ENCODE data around the gene SHC2.

The SHC2 gene

DNA sequence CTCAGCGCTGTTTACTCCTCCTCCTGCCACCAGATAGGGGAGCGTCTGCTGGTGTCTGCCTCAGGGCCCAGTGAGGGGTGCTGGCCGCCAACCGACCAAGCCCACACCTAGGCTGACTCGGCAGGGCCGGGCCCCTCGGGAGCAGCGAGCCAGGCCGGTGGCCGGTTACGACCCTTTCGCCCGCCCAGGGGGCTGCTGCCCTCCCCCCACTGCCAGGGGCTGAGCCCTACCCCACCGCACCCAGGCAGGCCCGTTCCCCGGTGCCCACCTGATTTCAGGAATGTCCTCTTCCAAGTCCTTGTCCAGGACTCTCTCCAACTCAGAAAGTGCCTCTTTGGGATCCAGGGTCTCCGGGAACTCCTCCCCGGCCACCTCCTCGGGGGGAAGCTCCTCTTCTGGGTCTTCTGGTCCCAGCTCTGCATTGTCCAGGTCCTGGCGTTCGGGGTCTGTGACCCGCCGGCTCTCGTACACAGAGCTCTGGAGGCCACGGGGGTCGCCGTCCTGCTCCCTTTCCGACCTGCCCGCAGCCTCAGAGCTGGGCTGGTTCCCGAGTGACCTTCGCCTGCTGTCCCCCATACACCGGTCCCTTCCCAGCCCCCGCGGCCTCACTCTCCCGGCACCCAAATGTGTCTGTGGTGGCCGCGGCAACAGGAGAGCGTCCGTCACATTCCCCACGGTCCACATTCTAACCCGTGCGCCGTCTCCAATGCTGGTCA, 85.3 kb downstream of the SHC2 start:
- Mint-ChIP-seq H3K4me3 (no peak overlapping the region), H3K4me1 (ENCODE audit: low read depth) (no peaks in the 10 kb centered on the region), H3K27me3 (peaks cover 20% of the 10 kb centered on the region), H3K9me3 (no peaks in the 10 kb centered on the region), H3K27ac (no peak overlapping the region), H3K36me3 (ENCODE audit: low read depth) (no peaks in the 10 kb centered on the region)
- intact Hi-C loops (cut with micrococcal nuclease) = no loop called here

DNA sequence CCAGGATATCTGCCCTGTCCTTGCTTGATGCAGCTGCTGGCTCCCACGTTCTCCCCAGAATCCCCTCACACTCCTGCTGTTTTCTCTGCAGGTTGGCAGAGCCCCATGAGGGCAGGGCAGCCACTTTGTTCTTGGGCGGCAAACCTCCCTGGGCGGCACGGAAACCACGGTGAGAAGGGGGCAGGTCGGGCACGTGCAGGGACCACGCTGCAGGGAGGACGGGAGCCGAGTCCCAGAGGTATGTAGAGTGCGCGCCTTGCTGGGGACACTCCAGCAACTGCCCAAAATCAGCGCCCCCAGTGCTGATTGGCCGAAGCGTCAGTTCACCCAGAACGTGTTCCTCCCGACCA, 86.0 kb downstream of the SHC2 start:
- Mint-ChIP-seq H3K9me3 (no peaks in the 10 kb centered on the region), H3K4me1 (ENCODE audit: low read depth) (no peaks in the 10 kb centered on the region), H3K27me3 (peaks cover 18% of the 10 kb centered on the region), H3K27ac (no peak overlapping the region), H3K36me3 (ENCODE audit: low read depth) (no peaks in the 10 kb centered on the region), H3K4me3 (no peak overlapping the region)
- intact Hi-C loops (cut with micrococcal nuclease) = no loop called here

DNA sequence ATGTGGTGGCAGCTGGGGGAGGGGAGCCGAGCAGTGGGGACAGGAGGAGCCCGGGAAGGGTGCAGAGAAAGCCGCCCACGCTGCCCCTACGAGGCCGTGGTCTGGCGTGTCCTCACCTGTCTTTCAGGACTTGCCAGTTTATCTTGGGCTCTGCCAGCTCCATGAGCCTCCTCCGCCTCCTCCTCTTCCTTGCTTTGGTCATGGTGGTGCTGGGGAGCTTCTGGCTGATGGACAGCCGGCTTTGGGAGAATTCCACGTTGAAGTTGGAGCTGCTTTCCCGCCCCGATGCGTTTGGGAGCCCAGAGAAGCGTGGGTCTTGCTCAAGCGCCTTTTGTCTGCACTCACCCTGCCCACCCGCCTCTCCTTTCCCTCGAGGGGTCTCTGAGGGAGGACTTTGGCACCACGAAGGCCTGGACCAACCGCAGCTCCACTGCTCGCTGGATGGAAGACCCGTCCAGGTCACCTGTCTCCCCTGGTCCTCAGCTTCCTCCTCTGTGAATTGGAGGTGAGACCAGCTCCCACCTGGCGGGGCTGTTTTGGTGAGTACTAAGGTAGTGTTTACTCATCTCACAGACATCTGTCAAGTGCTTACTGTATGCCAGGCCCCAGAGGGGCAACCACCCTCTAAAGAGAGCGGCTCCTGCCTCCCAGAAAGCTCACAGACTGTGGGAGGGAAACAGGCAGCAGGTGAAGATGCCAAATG, 86.5 kb downstream of the SHC2 start:
- Mint-ChIP-seq H3K4me3 (no peak overlapping the region), H3K36me3 (ENCODE audit: low read depth) (no peaks in the 10 kb centered on the region), H3K9me3 (no peaks in the 10 kb centered on the region), H3K27me3 (peaks cover 19% of the 10 kb centered on the region), H3K27ac (no peak overlapping the region), H3K4me1 (ENCODE audit: low read depth) (no peaks in the 10 kb centered on the region)
- intact Hi-C loops (cut with micrococcal nuclease) = no loop called here

DNA sequence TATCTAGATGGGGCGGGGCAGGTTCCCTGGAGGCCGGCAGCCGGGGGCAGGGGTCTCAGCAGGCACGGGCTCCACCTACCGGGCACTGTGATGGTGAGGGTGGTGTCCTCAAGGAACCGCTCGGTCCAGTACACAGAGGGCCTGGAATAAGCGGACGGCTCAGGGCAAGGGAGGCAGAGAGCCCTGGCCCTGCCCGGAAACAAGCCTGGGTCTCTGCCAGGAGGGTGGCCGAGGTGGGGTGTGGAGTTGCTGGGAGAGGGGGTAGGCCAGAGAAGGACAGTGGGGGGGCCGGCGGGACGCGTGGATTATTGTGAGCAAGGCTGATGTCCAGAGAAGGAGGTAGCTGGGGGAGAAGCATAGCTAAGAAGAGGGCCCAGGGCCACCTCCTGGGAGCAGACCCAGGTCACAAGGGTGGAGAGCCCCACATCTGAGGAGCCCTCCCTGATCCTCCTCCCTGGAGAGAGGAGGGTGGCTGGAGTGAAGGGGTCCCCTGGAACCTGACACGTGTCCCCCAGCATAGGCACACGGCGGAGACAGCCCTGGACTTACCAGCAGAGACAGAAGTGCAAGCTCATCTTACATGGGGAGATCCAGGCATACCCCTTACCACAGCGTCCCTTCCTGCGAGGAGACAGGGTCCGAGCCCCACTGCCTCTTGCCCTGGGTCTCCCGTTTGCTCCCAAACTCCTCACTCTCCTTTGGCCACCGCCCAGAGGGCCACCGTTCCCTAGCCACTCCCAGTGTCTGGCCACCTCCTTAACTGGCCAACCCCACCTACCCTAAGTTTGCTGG, 87.2 kb downstream of the SHC2 start:
- Mint-ChIP-seq H3K27me3 (peaks cover 22% of the 10 kb centered on the region), H3K4me3 (no peak overlapping the region), H3K36me3 (ENCODE audit: low read depth) (no peaks in the 10 kb centered on the region), H3K27ac (no peak overlapping the region), H3K4me1 (ENCODE audit: low read depth) (no peaks in the 10 kb centered on the region), H3K9me3 (no peaks in the 10 kb centered on the region)
- intact Hi-C loops (cut with micrococcal nuclease) = no loop called here

DNA sequence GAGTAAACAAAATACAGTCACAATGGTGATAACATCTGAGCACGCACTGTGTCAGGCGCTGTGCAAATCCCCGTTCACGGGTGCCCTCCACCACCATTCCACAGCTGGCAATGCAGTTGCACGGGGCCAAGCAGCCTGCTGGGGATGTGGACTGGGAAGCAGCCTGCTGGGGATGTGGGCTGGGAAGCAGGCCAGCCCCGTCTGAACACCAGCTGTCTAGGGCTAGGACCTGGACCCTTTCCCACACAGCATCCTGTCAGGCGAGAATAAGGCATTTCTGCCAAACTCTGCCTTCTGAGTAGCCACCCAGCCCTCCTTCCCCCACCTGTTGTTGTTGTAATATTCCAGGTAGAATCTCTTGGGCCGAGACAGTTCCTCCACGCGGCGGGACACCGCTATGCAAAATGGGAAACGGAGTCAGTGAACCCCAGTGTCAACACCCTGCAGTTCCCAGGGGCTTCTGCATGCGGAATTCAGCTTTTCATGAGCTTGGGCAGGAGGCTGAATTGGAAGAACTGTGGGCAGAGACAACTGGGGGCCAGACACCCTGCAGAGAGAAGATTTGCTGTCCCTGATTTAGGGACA, 88.4 kb downstream of the SHC2 start:
- no peaks in the 10 kb centered on the region for H3K4me1 Mint-ChIP-seq (ENCODE audit: low read depth)
- H3K27me3 Mint-ChIP-seq = peaks cover 27% of the 10 kb centered on the region
- no peak overlapping the region for H3K27ac Mint-ChIP-seq
- intact Hi-C loops (cut with micrococcal nuclease) = no loop called here
- H3K9me3 Mint-ChIP-seq = no peaks in the 10 kb centered on the region
- no peaks in the 10 kb centered on the region for H3K36me3 Mint-ChIP-seq (ENCODE audit: low read depth)
- no peak overlapping the region for H3K4me3 Mint-ChIP-seq

DNA sequence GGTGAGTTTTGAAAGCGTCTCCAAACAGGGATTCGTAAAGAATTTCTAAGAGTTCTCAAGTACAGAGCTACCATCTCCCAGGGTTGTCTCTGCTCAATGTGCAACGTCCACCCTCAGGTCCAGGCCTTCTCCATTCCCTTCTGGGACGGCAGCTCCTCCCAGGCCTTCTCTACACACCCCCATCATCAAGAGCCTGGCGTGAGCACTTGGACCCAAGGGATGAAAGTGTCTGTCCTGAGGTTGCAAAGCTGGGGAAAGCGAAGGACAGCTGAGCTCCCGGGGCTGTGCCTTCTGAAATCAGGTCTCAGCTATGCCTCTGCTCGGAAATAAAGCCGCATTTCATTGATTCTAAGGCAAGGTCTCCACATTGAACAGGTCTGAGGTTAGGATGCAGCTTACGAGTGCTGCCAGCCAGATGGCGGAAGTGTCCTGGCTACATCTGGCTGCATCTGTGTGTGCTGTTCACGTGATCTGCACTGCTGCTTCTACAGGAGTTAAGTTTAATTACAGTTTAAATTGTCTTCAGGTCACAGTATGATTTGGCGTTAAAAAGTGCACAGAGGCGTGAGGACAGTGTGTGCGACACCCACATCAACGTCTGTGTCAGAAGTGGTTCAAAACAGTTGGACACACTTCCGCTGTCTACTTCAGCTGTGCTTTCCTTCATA, 89.2 kb downstream of the SHC2 start:
- no peaks in the 10 kb centered on the region for H3K4me1 Mint-ChIP-seq (ENCODE audit: low read depth)
- H3K4me3 Mint-ChIP-seq = no peak overlapping the region
- H3K9me3 Mint-ChIP-seq = no peaks in the 10 kb centered on the region
- peaks cover 32% of the 10 kb centered on the region for H3K27me3 Mint-ChIP-seq
- H3K36me3 Mint-ChIP-seq (ENCODE audit: low read depth) = no peaks in the 10 kb centered on the region
- no peak overlapping the region for H3K27ac Mint-ChIP-seq
- intact Hi-C loops (cut with micrococcal nuclease) = no loop called here

DNA sequence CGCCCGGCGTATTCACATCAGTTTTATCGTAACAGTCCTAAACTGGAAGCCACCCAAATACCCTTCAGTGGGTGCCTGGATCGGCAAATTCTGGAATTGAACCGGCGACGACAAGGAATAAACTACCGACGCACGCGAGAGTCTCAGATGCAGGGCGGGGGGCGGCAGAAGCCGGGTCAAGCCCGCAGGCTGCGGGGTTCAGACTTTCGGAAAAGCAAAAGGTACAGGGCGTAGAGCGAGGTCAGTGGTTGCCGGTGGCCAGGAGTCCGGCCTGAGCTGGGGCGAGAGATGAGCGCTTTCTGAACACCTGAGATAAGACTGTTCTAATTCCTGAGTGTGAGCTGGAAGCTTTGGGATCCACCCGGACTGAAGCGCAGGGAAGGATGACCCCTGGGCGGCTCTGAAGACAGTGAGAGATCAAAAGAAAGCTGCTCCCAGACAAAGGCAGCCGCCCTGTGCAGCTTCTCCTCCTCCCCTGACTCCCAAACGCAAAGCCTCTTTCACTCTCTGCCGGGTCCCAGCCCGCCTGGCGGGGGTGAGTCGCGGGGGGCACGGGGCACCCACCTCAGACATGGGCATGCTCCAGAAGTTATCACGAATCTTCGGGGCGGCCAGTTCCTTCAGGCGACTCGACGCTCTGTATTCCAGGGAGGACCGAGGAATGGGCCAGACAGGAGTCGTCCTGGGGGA, 90.0 kb downstream of the SHC2 start:
- H3K36me3 Mint-ChIP-seq (ENCODE audit: low read depth) = no peaks in the 10 kb centered on the region
- no peak overlapping the region for H3K27ac Mint-ChIP-seq
- intact Hi-C loops (cut with micrococcal nuclease) = no loop called here
- H3K4me1 Mint-ChIP-seq (ENCODE audit: low read depth) = no peaks in the 10 kb centered on the region
- H3K9me3 Mint-ChIP-seq = no peaks in the 10 kb centered on the region
- H3K27me3 Mint-ChIP-seq = peaks cover 29% of the 10 kb centered on the region
- no peak overlapping the region for H3K4me3 Mint-ChIP-seq

DNA sequence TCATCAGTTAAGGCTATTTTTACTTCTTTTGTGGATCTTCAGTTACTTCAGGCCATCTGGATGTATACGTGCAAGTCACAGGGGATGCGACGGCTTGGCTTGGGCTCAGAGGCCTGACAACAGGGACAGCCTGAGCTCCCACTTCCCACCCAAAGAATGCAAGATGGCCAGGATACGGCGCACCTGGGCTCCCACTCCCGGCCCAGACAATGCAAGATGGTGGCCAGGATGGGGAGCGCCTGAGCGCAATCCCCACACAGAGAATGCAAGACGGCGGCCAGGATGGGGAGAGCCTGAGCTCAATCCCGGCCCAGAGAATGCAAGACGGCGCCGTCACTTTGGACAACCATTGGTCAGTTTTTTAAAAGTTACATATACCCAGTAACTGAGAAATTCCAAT, 91.0 kb downstream of the SHC2 start:
- Mint-ChIP-seq H3K9me3 (no peaks in the 10 kb centered on the region), H3K27me3 (peaks cover 36% of the 10 kb centered on the region), H3K4me1 (ENCODE audit: low read depth) (no peaks in the 10 kb centered on the region), H3K27ac (no peak overlapping the region), H3K36me3 (ENCODE audit: low read depth) (no peaks in the 10 kb centered on the region), H3K4me3 (no peak overlapping the region)
- intact Hi-C loops (cut with micrococcal nuclease) = no loop called here

DNA sequence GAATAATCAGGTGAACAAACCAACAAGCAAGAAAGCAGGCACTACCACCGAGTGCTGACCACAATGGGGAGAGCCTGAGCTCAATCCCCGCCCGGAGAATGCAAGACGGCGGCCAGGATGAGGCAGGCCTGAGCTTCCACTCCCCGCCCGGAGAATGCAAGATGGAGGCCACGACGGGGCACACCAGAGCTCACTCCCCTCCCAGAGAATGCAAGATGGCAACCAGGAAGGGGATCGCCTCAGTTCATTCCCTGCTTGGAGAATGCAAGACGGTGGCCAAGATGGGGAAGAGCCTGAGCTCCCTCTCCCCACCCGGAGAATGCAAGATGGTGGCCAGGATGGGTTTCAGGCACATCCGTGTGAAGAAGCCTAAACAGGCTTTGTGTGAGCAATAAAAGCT, 91.6 kb downstream of the SHC2 start:
- no peaks in the 10 kb centered on the region for H3K9me3 Mint-ChIP-seq
- no peak overlapping the region for H3K4me3 Mint-ChIP-seq
- H3K27ac Mint-ChIP-seq = no peak overlapping the region
- no peaks in the 10 kb centered on the region for H3K4me1 Mint-ChIP-seq (ENCODE audit: low read depth)
- H3K27me3 Mint-ChIP-seq = peaks cover 38% of the 10 kb centered on the region
- H3K36me3 Mint-ChIP-seq (ENCODE audit: low read depth) = no peaks in the 10 kb centered on the region
- intact Hi-C loops (cut with micrococcal nuclease) = no loop called here

DNA sequence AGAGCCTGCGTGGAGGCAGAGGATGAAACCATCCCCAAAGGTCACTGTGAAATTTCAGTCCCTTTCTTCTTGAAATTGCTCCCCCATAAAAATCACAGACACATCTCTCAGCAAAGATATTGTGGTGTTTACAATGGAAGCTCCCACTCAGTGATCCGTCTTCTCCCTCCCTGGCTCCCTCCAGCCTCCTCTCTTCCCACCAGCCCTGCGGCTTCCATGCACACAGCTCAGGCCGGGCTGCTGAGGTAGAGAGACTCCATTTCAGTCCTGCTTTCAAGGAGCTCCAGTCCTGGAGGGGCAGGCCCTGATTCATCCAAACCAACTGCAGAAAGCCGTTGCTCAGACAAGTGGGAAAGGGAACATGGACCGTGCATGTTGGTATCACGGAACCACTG, 92.2 kb downstream of the SHC2 start:
- H3K9me3 Mint-ChIP-seq = no peaks in the 10 kb centered on the region
- intact Hi-C loops (cut with micrococcal nuclease) = no loop called here
- H3K27ac Mint-ChIP-seq = no peak overlapping the region
- H3K4me3 Mint-ChIP-seq = no peak overlapping the region
- no peaks in the 10 kb centered on the region for H3K4me1 Mint-ChIP-seq (ENCODE audit: low read depth)
- H3K36me3 Mint-ChIP-seq (ENCODE audit: low read depth) = no peaks in the 10 kb centered on the region
- H3K27me3 Mint-ChIP-seq = peaks cover 38% of the 10 kb centered on the region

DNA sequence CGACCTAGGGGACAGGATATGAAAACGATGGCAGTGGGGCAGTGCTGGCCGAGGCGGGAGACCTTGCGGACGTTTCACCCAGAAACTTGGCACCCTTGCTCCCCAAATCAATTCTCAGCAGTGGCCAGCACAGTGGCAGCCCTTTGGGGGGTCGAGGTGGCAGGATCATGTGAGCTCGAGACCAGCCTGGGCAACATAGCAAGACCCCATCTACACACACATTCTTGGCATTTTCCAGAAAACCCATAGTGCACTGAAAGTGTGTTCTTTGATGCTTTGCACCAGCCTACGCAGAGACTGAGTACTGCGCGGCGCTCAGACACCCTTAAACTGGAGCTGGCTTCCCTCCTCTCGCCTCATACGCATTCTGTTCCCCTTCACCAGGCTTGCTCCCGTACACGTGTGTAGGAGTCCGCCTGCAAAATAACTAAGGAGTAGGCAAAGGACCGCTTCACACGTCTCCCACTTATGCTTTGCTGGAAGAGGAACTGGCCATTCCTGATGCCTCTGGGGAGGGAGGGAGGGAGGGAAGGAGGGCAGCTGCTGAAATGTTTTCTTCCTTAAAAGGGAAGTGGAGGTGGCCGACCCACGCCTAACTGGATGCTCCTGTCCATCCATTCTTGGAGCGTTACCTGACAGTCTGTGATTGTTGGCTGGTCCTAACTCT, 92.7 kb downstream of the SHC2 start:
- Mint-ChIP-seq H3K36me3 (ENCODE audit: low read depth) (no peaks in the 10 kb centered on the region), H3K9me3 (no peaks in the 10 kb centered on the region), H3K4me1 (ENCODE audit: low read depth) (no peaks in the 10 kb centered on the region), H3K4me3 (no peak overlapping the region), H3K27me3 (peaks cover 38% of the 10 kb centered on the region), H3K27ac (no peak overlapping the region)
- intact Hi-C loops (cut with micrococcal nuclease) = no loop called here

DNA sequence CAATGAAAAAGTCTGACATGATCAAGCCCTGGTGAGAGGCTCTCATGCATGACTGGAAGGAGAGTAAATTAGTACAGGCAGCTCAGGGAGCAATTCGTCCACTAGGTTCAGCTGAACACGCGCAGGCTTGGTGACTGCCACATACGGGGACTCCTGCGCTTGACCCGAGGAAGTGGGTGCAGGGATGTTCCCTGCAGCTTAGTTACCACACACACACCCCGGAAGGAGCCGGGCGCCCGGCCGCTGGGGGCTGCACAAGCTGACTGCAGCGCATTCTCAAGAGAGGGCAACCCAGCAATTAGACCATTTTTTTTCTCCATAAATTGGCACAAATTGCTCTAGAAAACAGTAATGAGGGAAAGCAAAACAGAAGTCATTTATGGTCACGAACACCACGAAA, 93.3 kb downstream of the SHC2 start:
- no peaks in the 10 kb centered on the region for H3K9me3 Mint-ChIP-seq
- H3K4me3 Mint-ChIP-seq = no peak overlapping the region
- no peaks in the 10 kb centered on the region for H3K4me1 Mint-ChIP-seq (ENCODE audit: low read depth)
- H3K36me3 Mint-ChIP-seq (ENCODE audit: low read depth) = no peaks in the 10 kb centered on the region
- no peak overlapping the region for H3K27ac Mint-ChIP-seq
- intact Hi-C loops (cut with micrococcal nuclease) = no loop called here
- peaks cover 38% of the 10 kb centered on the region for H3K27me3 Mint-ChIP-seq

DNA sequence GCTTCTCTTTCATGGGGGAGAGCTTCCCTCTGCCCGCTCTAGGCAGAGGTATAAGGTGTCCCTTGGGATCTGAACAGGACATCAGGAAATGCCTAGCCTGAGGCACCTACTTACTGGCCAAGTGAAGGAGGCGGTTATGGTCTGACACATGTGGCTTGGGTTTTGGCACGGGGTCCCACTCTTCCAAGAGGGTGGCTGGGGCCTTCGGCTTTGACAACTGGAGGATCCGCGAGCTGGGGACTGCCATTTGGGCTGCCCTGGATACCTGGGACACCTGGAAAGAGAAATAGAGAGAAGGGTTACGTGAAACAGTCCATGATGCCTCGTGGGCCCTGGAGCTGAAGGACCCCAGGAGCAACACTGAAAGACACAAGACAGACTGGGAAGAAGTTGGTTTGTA, 93.9 kb downstream of the SHC2 start:
- Mint-ChIP-seq H3K4me1 (ENCODE audit: low read depth) (no peaks in the 10 kb centered on the region), H3K27me3 (peaks cover 37% of the 10 kb centered on the region), H3K27ac (no peak overlapping the region), H3K4me3 (no peak overlapping the region), H3K36me3 (ENCODE audit: low read depth) (no peaks in the 10 kb centered on the region), H3K9me3 (no peaks in the 10 kb centered on the region)
- intact Hi-C loops (cut with micrococcal nuclease) = no loop called here
